Measurements from ENCODE around the gene MYOCD.

The MYOCD gene

GRCh38 chr17:12641084-12641483 lies 24.6 kb upstream of the MYOCD start:
- H3K4me3 ChIP-seq (ENCODE audit: control insufficient read depth, low read depth, low read length): no peak overlapping the region
- no peak for TF ChIP-seq CTCF (conservative IDR thresholded peaks at IDR 0.05; ENCODE audit: control insufficient read depth, insufficient read depth, low read depth, low read length)
- DNase-seq (ENCODE audit: low read depth): no peak

GRCh38 chr17:12642034-12642433 lies 23.7 kb upstream of the MYOCD start:
- DNase-seq (ENCODE audit: low read depth): no peak
- no peak for TF ChIP-seq CTCF (conservative IDR thresholded peaks at IDR 0.05; ENCODE audit: control insufficient read depth, insufficient read depth, low read depth, low read length)
- H3K4me3 ChIP-seq (ENCODE audit: control insufficient read depth, low read depth, low read length): no peak overlapping the region

DNA sequence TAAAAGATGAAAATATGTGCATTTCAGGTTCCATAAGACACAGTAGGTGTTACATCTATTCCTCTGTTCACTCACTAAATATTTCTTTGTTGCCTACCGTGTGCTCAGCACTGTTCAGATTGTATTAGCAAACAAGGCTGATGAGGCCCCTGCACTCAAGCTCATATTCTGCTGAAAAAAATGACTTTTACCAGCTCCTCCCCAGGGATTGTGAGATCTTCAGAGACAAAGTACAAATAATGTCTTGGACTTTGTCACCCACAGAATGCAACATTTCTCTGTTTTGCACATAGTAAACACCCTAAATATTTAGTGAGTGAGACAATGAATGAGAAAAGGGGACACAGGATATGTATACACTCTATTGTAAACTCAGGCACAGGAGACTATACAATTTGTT lies 21.9 kb upstream of the MYOCD start:
- no peak for DNase-seq (ENCODE audit: low read depth)
- no peak overlapping the region for H3K4me3 ChIP-seq (ENCODE audit: control insufficient read depth, low read depth, low read length)
- TF ChIP-seq CTCF (conservative IDR thresholded peaks at IDR 0.05; ENCODE audit: control insufficient read depth, insufficient read depth, low read depth, low read length): no peak

DNA sequence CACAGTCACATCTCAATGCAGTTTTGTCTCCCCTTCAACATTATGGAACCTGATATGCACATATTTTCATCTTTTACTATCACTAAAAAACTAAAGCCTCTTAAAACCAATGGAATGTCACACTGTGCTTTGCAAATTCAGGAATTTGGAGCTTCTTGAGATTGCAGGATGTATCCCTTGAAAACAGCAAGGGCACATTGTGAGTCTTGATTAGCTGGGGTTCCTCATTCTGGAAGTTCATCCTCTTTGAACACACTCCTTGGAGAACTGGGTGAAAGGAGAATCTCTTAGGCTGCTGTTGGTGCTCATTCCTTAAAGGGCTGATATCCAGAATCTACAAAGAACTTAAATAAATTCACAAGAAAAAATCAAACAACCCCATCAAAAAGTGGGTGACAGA lies 21.1 kb upstream of the MYOCD start:
- TF ChIP-seq CTCF (conservative IDR thresholded peaks at IDR 0.05; ENCODE audit: control insufficient read depth, insufficient read depth, low read depth, low read length): no peak
- no peak for DNase-seq (ENCODE audit: low read depth)
- no peak overlapping the region for H3K4me3 ChIP-seq (ENCODE audit: control insufficient read depth, low read depth, low read length)

GRCh38 chr17:12646761-12647422 lies 18.8 kb upstream of the MYOCD start:
- TF ChIP-seq CTCF (conservative IDR thresholded peaks at IDR 0.05; ENCODE audit: control insufficient read depth, insufficient read depth, low read depth, low read length): no peak
- DNase-seq (ENCODE audit: low read depth): no peak
- no peak overlapping the region for H3K4me3 ChIP-seq (ENCODE audit: control insufficient read depth, low read depth, low read length)

- H3K4me3 ChIP-seq (ENCODE audit: control insufficient read depth, low read depth, low read length): no peak overlapping the region
- no peak for TF ChIP-seq CTCF (conservative IDR thresholded peaks at IDR 0.05; ENCODE audit: control insufficient read depth, insufficient read depth, low read depth, low read length)
- no peak for DNase-seq (ENCODE audit: low read depth)
These were observed 17.2 kb upstream of the MYOCD start for GRCh38 chr17:12648498-12648897.

GRCh38 chr17:12655936-12656335 lies 9.8 kb upstream of the MYOCD start:
- no peak overlapping the region for H3K4me3 ChIP-seq (ENCODE audit: control insufficient read depth, low read depth, low read length)
- no peak for TF ChIP-seq CTCF (conservative IDR thresholded peaks at IDR 0.05; ENCODE audit: control insufficient read depth, insufficient read depth, low read depth, low read length)
- DNase-seq (ENCODE audit: low read depth): no peak

Measured in fibroblast of mammary gland (primary cell).